BJ (cell line): ENCODE data around the gene MAGI1. TPM values are rescaled to one million over a fixed set of nuclear protein-coding genes. Genes with fewer than 3 reads are reported as not detected.

ENCODE experiments used
- CTCF ChIA-PET: fragments of 350-600 bp; formaldehyde crosslinking; extraction: SDS; loops from one replicate; lab custom pipeline; 2021; ENCODE audit warnings: antibody characterized with exemption, inconsistent platforms; lab: Yijun Ruan, JAX
- POLR2A ChIA-PET: fragments of 300-600 bp; sonication (Branson Sonifier 250); formaldehyde crosslinking; extraction: SDS; loops from one replicate; lab custom pipeline; 2021; ENCODE audit warnings: antibody characterized with exemption; lab: Charles Lee
- DNase-seq: peaks from one replicate; pipeline ENCODE4 v3.0.0-alpha.2; 2011; ENCODE audit warnings: low read depth
- H3K27me3 ChIP-seq: 2 replicates; pipeline ENCODE4 v1.6.0; 2011; ENCODE audit warnings: low read length; ENCODE audit not compliant: control insufficient read depth, insufficient read depth
- H3K36me3 ChIP-seq: 2 replicates; pipeline ENCODE4 v1.5.1; 2011; ENCODE audit warnings: low read length; ENCODE audit not compliant: control insufficient read depth, insufficient read depth
- H3K4me3 ChIP-seq: 2 replicates; pipeline ENCODE4 v1.5.1; 2011; ENCODE audit warnings: low read depth, mild to moderate bottlenecking, control low read depth, low read length
- CTCF ChIP-seq: IDR thresholded peaks from 2 replicates; pipeline ENCODE4 v1.5.1; 2011; ENCODE audit warnings: low read depth, mild to moderate bottlenecking, control low read depth, inconsistent platforms, low read length, moderate library complexity; ENCODE audit not compliant: insufficient read depth
- polyA plus RNA-seq: library from polyadenylated mRNA; depleted of rRNA; stranded (reverse); fragments of >200 nt; gene quantifications from 2 replicates; pipeline ENCODE4 v1.2.3, GENCODE V29; 2011

MAGI1 gene
- polyA plus RNA-seq, 1 experiment = 14.4 TPM

GRCh38 chr3:66077973-66078372 is 39.3 kb upstream of the MAGI1 start:
- no peak for DNase-seq
- CTCF ChIA-PET = no interaction called here
- POLR2A ChIA-PET = no interaction called here
- Histone ChIP-seq H3K4me3 (no peak overlapping the region), H3K27me3 (no peaks in the 10 kb centered on the region), H3K36me3 (no peaks in the 10 kb centered on the region)
- no peak for TF ChIP-seq CTCF

- H3K4me3 ChIP-seq = no peak overlapping the region
- CTCF ChIA-PET = interaction anchor here (0.6 kb wide), 1 partner anchor 182 kb away, joined by 4 read pairs; no protein-coding TSS in a partner anchor
- POLR2A ChIA-PET = interaction anchor here (0.6 kb wide), 1 partner anchor 56 kb away, joined by 3 read pairs; no protein-coding TSS in a partner anchor
- DNase-seq = peak; percentile 84
- H3K27me3 ChIP-seq = no peaks in the 10 kb centered on the region
- TF ChIP-seq CTCF = no peak
- H3K36me3 ChIP-seq = no peaks in the 10 kb centered on the region
Measured at GRCh38 chr3:66076861-66077470, 38.2 kb upstream of the MAGI1 start.

DNA sequence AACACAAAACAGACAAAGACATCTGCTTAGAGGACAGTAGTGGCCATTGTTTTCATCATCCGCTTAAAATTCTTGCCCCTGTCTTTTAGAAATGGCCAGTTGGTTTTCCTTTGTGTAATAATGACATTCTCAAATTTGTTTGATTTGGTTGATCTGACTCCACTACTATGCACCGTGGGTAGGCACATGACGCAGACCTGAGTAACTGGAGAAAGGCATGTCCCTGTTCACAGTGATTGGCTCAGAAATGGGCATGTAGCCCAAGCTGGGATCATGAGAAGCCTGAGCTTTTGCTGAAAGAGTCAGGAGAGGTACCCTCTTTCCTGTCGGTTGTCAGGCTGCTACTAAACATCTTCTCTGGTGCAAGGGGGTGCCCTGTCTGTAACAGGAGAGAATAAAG is 36.6 kb upstream of the MAGI1 start:
- CTCF ChIA-PET = no interaction called here
- Histone ChIP-seq H3K36me3 (no peaks in the 10 kb centered on the region), H3K27me3 (no peaks in the 10 kb centered on the region), H3K4me3 (no peak overlapping the region)
- TF ChIP-seq CTCF = no peak
- DNase-seq = no peak
- POLR2A ChIA-PET = no interaction called here

- POLR2A ChIA-PET = no interaction called here
- CTCF ChIA-PET = no interaction called here
- no peak overlapping the region for H3K4me3 ChIP-seq
- no peak for TF ChIP-seq CTCF
- no peak for DNase-seq
- no peaks in the 10 kb centered on the region for H3K27me3 ChIP-seq
- H3K36me3 ChIP-seq = no peaks in the 10 kb centered on the region
Measured at GRCh38 chr3:66073464-66074141, 34.9 kb upstream of the MAGI1 start.

- Histone ChIP-seq H3K27me3 (no peaks in the 10 kb centered on the region), H3K4me3 (no peak overlapping the region), H3K36me3 (no peaks in the 10 kb centered on the region)
- DNase-seq = no peak
- ChIA-PET CTCF (no interaction called here), POLR2A (no interaction called here)
- TF ChIP-seq CTCF = no peak
Measured at GRCh38 chr3:66068255-66068654, 29.5 kb upstream of the MAGI1 start.
